ENCODE measurements around the gene PRDM16.

DNA sequence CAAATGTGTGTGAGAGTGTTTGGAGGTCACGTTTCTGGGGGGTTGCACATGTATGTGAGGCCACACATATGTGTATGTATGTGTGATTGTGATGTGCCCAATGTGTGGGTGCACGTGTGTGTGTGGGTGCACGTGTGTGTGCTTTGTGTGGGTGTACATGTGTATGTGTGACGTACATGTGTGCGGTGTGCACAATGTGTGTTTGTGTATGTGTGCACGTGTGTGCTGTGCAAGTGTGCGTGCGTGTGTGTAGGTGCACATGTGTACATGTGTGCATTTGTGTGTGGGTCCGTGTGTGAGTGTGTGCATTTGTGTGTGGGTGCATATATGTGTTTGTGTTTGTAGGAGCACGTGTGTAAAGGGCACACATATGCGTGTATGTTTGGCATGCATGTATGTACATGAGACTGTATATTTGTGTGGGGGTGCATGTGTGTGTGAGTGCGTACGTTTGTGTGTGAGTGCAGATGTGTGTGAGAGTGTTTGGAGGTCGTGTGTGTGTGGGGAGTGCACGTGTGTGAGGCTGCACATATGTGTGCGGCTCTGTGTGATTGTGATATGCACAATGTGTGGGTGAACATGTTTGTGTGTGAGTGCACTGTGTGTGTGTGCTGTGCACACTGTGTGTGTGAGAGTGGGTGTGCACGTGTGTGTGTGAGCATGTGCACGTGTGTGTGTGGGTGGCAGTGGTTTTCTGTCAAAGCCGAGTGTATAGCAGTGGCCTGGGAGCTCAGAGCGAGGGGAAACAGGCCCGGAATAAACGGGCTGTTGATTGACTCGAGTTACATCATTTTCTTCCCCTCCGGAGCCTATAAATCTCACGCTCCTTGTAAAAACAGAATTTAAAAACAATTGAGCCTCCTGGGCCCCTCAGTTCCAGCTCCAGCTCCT is 252.8 kb downstream of the PRDM16 start:
- TF ChIP-seq, protein P1, sequence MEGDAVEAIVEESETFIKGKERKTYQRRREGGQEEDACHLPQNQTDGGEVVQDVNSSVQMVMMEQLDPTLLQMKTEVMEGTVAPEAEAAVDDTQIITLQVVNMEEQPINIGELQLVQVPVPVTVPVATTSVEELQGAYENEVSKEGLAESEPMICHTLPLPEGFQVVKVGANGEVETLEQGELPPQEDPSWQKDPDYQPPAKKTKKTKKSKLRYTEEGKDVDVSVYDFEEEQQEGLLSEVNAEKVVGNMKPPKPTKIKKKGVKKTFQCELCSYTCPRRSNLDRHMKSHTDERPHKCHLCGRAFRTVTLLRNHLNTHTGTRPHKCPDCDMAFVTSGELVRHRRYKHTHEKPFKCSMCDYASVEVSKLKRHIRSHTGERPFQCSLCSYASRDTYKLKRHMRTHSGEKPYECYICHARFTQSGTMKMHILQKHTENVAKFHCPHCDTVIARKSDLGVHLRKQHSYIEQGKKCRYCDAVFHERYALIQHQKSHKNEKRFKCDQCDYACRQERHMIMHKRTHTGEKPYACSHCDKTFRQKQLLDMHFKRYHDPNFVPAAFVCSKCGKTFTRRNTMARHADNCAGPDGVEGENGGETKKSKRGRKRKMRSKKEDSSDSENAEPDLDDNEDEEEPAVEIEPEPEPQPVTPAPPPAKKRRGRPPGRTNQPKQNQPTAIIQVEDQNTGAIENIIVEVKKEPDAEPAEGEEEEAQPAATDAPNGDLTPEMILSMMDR (IDR thresholded peaks at IDR 0.05): no peak
- no peak for TF ChIP-seq POLR2A (IDR thresholded peaks at IDR 0.05)

Data from testis (tissue), 2 donors.